Esophagus muscularis mucosa (tissue), 4 donors: ENCODE measurements around the gene BET1L. TPM values are rescaled to one million over a fixed set of nuclear protein-coding genes. Genes with fewer than 3 reads are reported as not detected.

Experiments
- DNase-seq: peaks from one replicate; pipeline ENCODE4 v3.0.0-alpha.2; 2017; ENCODE audit errors: extremely low spot score
- H3K27ac ChIP-seq, 4 donors: fragments of 200-600 bp; sonication (generic); replicated peaks in 1 of 4; 1 replicate in 3 of 4; 2 replicates in 1 of 4; pipeline ENCODE4 v1.5.1; 2016 to 2019; ENCODE audit warnings: mild to moderate bottlenecking in 1 of 4
- H3K27me3 ChIP-seq, 4 donors: fragments of 200-600 bp; sonication (generic); one replicate each; pipeline versions ENCODE4 v1.5.1 to v1.6.0; 2016 to 2019
- H3K36me3 ChIP-seq, 4 donors: fragments of 200-600 bp; sonication (generic); one replicate each; pipeline ENCODE4 v1.5.1; 2016 to 2019
- H3K4me1 ChIP-seq, 4 donors: fragments of 200-600 bp; sonication (generic); one replicate each; pipeline ENCODE4 v1.5.1; 2016 to 2019
- H3K4me3 ChIP-seq, 4 donors: fragments of 200-600 bp; sonication (generic); 1 replicate in 2 of 4; 2 replicates in 2 of 4; pipeline ENCODE4 v1.5.1; 2016 to 2019; ENCODE audit warnings: mild to moderate bottlenecking in 4 of 4, moderate library complexity in 1 of 4
- H3K9me3 ChIP-seq, 4 donors: fragments of 200-600 bp; sonication (generic); 1 replicate in 3 of 4; 2 replicates in 1 of 4; pipeline ENCODE4 v1.5.1; 2016 to 2019
- CTCF ChIP-seq, 3 experiments: fragments of 200-600 bp in 2 of 3; fragments of 450-650 bp in 1 of 3; sonication (generic) in 2 of 3; IDR thresholded peaks; one replicate each; pipeline ENCODE4 v1.5.1; 2017 to 2019; ENCODE audit warnings: antibody characterized with exemption in 3 of 3, mild to moderate bottlenecking in 2 of 3, moderate library complexity in 1 of 3
- EP300 ChIP-seq: sonication (generic); formaldehyde crosslinking; IDR thresholded peaks from one replicate; pipeline ENCODE4 v1.6.1; 2017; ENCODE audit warnings: antibody characterized with exemption
- POLR2A ChIP-seq: fragments of 450-650 bp; IDR thresholded peaks from one replicate; pipeline ENCODE4 v1.6.1; 2017; ENCODE audit warnings: antibody characterized with exemption, moderate library complexity, mild to moderate bottlenecking, low read depth
- POLR2AphosphoS5 ChIP-seq, 2 donors: sonication (generic); formaldehyde crosslinking; IDR thresholded peaks; one replicate each; pipeline ENCODE4 v1.6.1; 2017; ENCODE audit warnings: antibody characterized with exemption in 2 of 2
- WGBS: methylation state at CpG from one replicate; pipeline ENCODE4 v1.1.5; 2018; 5-methylcytosine and 5-hydroxymethylcytosine counted together
- intact Hi-C: fragments of 100-400 bp; cut with DNase I; formaldehyde crosslinking; loops from one replicate; pipeline ENCODE4 v1.15.1; 2023
- total RNA-seq, 4 donors: library from RNA; depleted of rRNA; stranded (reverse); fragments of >200 nt; gene quantifications; one replicate each; pipeline versions ENCODE4 v1.1.0 to v1.2.1, GENCODE V29; 2016

BET1L gene
- total RNA-seq, 4 donors from 2014 or later: 16.2 to 32.9 (median 30.5) TPM

GRCh38 chr11:218815-219593 is 11.8 kb upstream of the BET1L start:
- TF ChIP-seq CTCF (IDR thresholded peaks at IDR 0.05) (no peak), POLR2A (no peak), POLR2AphosphoS5 (IDR thresholded peaks at IDR 0.05) (no peak), EP300 (no peak)
- H3K27me3 ChIP-seq: no peaks in the 10 kb centered on the region
- DNase-seq: no peak
- H3K36me3 ChIP-seq: peaks cover 13 to 64% (median 48%) of the 10 kb centered on the region in 4 donors
- peaks cover 0 to 23% (median 12%) of the 10 kb centered on the region in 4 donors for H3K4me1 ChIP-seq
- WGBS: 90% methylated on average over 29 of the region's 29 CpGs
- intact Hi-C loops: no loop called here
- H3K27ac ChIP-seq: peak overlapping the region in 1 of 4 donors; percentile 44
- no peaks in the 10 kb centered on the region for H3K9me3 ChIP-seq
- H3K4me3 ChIP-seq: no peak overlapping the region

- H3K27ac ChIP-seq: no peak overlapping the region
- H3K9me3 ChIP-seq: no peaks in the 10 kb centered on the region
- TF ChIP-seq CTCF (IDR thresholded peaks at IDR 0.05): no peak
- TF ChIP-seq POLR2A: no peak
- H3K4me1 ChIP-seq: peaks cover 0 to 15% (median 7%) of the 10 kb centered on the region in 4 donors
- H3K4me3 ChIP-seq: no peak overlapping the region
- H3K27me3 ChIP-seq: no peaks in the 10 kb centered on the region
- no peak for DNase-seq
- intact Hi-C loops: no loop called here
- H3K36me3 ChIP-seq: peaks cover 24 to 69% (median 58%) of the 10 kb centered on the region in 4 donors
- WGBS: 93% methylated on average over 3 of the region's 3 CpGs
Measured at GRCh38 chr11:217704-218103, 10.5 kb upstream of the BET1L start.

GRCh38 chr11:216081-216974 is 9.1 kb upstream of the BET1L start:
- no peak for TF ChIP-seq POLR2A
- TF ChIP-seq EP300: no peak
- TF ChIP-seq POLR2AphosphoS5 (IDR thresholded peaks at IDR 0.05): no peak
- TF ChIP-seq CTCF (IDR thresholded peaks at IDR 0.05): no peak
- intact Hi-C loops: no loop called here
- Histone ChIP-seq H3K9me3 (no peaks in the 10 kb centered on the region), H3K36me3 (peaks cover 37 to 78% (median 66%) of the 10 kb centered on the region in 4 donors), H3K27ac (no peak overlapping the region), H3K27me3 (no peaks in the 10 kb centered on the region), H3K4me1 (peaks cover 0 to 17% (median 5%) of the 10 kb centered on the region in 4 donors), H3K4me3 (no peak overlapping the region)
- DNase-seq: no peak
- 80% methylated on average over 10 of the region's 11 CpGs for WGBS

- H3K4me1 ChIP-seq: peaks cover 6 to 24% (median 10%) of the 10 kb centered on the region in 4 donors
- DNase-seq: no peak
- 84% methylated on average over 4 of the region's 4 CpGs for WGBS
- H3K27me3 ChIP-seq: no peaks in the 10 kb centered on the region
- intact Hi-C loops: no loop called here
- H3K27ac ChIP-seq: no peak overlapping the region
- H3K36me3 ChIP-seq: peaks cover 44 to 85% (median 73%) of the 10 kb centered on the region in 4 donors
- TF ChIP-seq CTCF (IDR thresholded peaks at IDR 0.05): no peak
- TF ChIP-seq POLR2AphosphoS5 (IDR thresholded peaks at IDR 0.05): no peak
- no peak for TF ChIP-seq POLR2A
- no peak for TF ChIP-seq EP300
- no peaks in the 10 kb centered on the region for H3K9me3 ChIP-seq
- no peak overlapping the region for H3K4me3 ChIP-seq
Measured at GRCh38 chr11:215581-216037, 8.4 kb upstream of the BET1L start.
